GM23248 (cell line): ENCODE measurements around the gene KCNK15. TPM values are rescaled to one million over a fixed set of nuclear protein-coding genes. Genes with fewer than 3 reads are reported as not detected.

Source experiments
- DNase-seq: peaks from one replicate; pipeline ENCODE4 v3.0.0-alpha.2; 2015
- H2AFZ ChIP-seq: fragments of 200-600 bp; sonication (generic); 2 replicates; pipeline ENCODE4 v1.6.1; 2016; ENCODE audit warnings: antibody characterized with exemption
- H3F3A ChIP-seq: fragments of 200-600 bp; sonication (generic); 2 replicates; pipeline ENCODE4 v1.6.1; 2016; ENCODE audit warnings: mild to moderate bottlenecking, antibody characterized with exemption, mixed run types; ENCODE audit not compliant: insufficient read depth
- H3K27ac ChIP-seq: fragments of 200-600 bp; sonication (generic); 2 replicates; pipeline ENCODE4 v1.5.1; 2016; ENCODE audit warnings: mild to moderate bottlenecking
- H3K27me3 ChIP-seq: fragments of 200-600 bp; sonication (generic); replicated peaks from 2 replicates; pipeline ENCODE4 v1.6.1; 2016; ENCODE audit warnings: mild to moderate bottlenecking; ENCODE audit not compliant: insufficient read depth
- H3K36me3 ChIP-seq: fragments of 200-600 bp; sonication (generic); 2 replicates; pipeline ENCODE4 v1.6.1; 2016; ENCODE audit warnings: low read depth, mild to moderate bottlenecking
- H3K4me1 ChIP-seq: fragments of 200-600 bp; sonication (generic); 2 replicates; pipeline ENCODE4 v1.6.1; 2016; ENCODE audit warnings: mild to moderate bottlenecking; ENCODE audit not compliant: insufficient read depth
- H3K4me2 ChIP-seq: fragments of 200-600 bp; sonication (generic); one replicate; pipeline ENCODE4 v1.6.1; 2016; ENCODE audit warnings: mild to moderate bottlenecking; ENCODE audit not compliant: unreplicated experiment
- H3K4me3 ChIP-seq: fragments of 200-600 bp; sonication (generic); 2 replicates; pipeline ENCODE4 v1.5.1; 2016; ENCODE audit warnings: mild to moderate bottlenecking
- H3K79me2 ChIP-seq: fragments of 200-600 bp; sonication (generic); 2 replicates; pipeline ENCODE4 v1.6.1; 2016; ENCODE audit warnings: mild to moderate bottlenecking; ENCODE audit not compliant: insufficient read depth
- H3K9ac ChIP-seq: fragments of 200-600 bp; sonication (generic); 2 replicates; pipeline ENCODE4 v1.6.1; 2016; ENCODE audit warnings: mild to moderate bottlenecking
- H3K9me2 ChIP-seq: fragments of 200-600 bp; sonication (generic); 2 replicates; pipeline ENCODE4 v1.6.1; 2016; ENCODE audit warnings: mixed run types, mild to moderate bottlenecking, moderate library complexity; ENCODE audit not compliant: insufficient read depth
- H3K9me3 ChIP-seq: fragments of 200-600 bp; sonication (generic); one replicate; pipeline ENCODE4 v1.6.1; 2017; ENCODE audit warnings: low read depth
- H4K20me1 ChIP-seq: fragments of 200-600 bp; sonication (generic); 2 replicates; pipeline ENCODE4 v1.6.0; 2016; ENCODE audit not compliant: insufficient read depth
- EZH2 ChIP-seq: fragments of 200-600 bp; sonication (generic); IDR thresholded peaks from 2 replicates; pipeline ENCODE4 v1.6.1; 2018; ENCODE audit warnings: antibody characterized with exemption, mild to moderate bottlenecking; ENCODE audit not compliant: insufficient read depth, poor library complexity, severe bottlenecking
- EZH2phosphoT487 ChIP-seq: fragments of 200-600 bp; sonication (generic); IDR thresholded peaks from 2 replicates; pipeline ENCODE4 v1.6.1; 2018; ENCODE audit warnings: antibody characterized with exemption, moderate library complexity, mild to moderate bottlenecking, low read depth; ENCODE audit not compliant: insufficient read depth
- WGBS, 2 experiments: methylation state at CpG; one replicate each; pipeline ENCODE4 v1.1.6; 2015 to 2017; ENCODE audit warnings: low lambda C conversion rate in 2 of 2, low coverage in 1 of 2; ENCODE audit errors: missing lambda C conversion rate in 2 of 2; 5-methylcytosine and 5-hydroxymethylcytosine counted together
- in situ Hi-C: fragments of 300-500 bp; cut with MboI; formaldehyde crosslinking; loops from 2 replicates; pipeline ENCODE4 v1.15.0; 2020
- polyA plus RNA-seq: library from polyadenylated mRNA; unstranded; fragments of >200 nt; fragmentation: Nextera tagmentation; extraction: Ambion mirVana; gene quantifications from 2 replicates; pipeline ENCODE4 v1.2.1, GENCODE V29; 2016
- total RNA-seq: library from RNA; depleted of rRNA; stranded (reverse); fragments of >200 nt; shearing (Covaris generic); gene quantifications from 2 replicates; pipeline ENCODE4 v1.2.3, GENCODE V29; 2014

The KCNK15 gene
- total and polyA plus RNA-seq, 2 experiments from 2014 or later: 5.7 to 9.9 TPM

DNA sequence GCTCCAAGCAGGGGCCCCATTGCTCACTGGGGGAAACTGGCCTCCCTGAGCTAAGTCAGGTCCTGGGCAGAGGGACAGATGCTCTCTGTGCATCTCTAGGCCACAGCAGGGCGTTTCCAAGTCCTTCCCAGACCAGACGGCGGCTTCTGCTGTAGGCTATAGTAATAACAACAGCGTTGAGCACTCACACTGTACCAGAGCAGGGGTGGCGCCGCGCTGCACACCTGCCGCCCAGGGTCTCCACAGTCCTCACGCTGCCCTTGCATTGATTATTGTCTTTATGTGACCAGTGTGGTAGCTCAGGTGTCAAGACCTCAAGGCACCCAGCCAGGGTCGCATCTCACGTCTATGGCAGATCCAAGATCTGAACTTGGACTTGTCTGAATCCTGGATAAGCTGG is 45.4 kb upstream of the KCNK15 start:
- Histone ChIP-seq H3F3A (peaks cover 39% of the 10 kb centered on the region), H3K36me3 (no peaks in the 10 kb centered on the region), H2AFZ (no peak overlapping the region), H3K4me3 (no peak overlapping the region), H3K9me2 (no peaks in the 10 kb centered on the region), H3K79me2 (no peaks in the 10 kb centered on the region), H3K4me1 (peaks cover 47% of the 10 kb centered on the region), H4K20me1 (no peaks in the 10 kb centered on the region), H3K27me3 (no peaks in the 10 kb centered on the region), H3K9ac (no peak overlapping the region), H3K9me3 (no peaks in the 10 kb centered on the region), H3K27ac (no peak overlapping the region), H3K4me2 (no peak overlapping the region)
- in situ Hi-C loops: no loop called here
- no peak for DNase-seq
- TF ChIP-seq EZH2: no peak
- no peak for TF ChIP-seq EZH2phosphoT487
- WGBS, 2 experiments: 92 to 93% methylated on average over 11 of the region's 11 CpGs

DNA sequence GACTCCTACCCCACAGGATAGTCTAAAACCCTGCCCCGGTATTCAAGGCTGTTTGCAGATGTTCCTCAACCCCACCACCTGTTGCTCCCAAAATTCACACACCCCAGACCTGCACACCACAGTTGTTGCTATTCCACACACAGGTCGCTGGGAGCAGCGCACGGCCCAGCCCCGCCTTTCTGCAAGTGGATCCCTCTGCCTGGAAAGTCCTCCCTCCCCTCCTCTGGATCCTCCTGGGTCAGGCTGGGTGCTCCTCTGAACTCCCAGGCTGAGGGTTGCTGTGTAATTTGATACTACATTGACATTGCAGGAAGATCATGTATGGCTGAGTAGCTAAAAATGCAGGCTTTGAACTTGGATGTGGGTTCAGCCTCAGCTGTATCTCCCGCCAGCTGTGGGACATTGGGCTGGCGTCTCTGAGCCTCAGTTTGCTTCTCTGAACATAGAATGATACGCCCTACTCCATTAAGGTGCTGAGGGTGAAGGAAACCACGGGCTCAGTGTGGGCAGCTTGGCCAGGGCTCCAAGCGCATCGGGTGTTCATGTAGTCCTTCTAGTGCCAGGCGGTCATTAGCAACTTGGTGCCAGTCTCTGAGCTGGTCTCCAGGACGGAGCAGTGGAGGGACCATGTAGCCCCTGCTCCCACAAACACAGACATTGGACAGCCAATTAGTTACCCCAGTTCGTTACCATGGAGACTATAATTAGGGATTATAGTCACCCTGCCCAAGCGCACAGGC is 44.4 kb upstream of the KCNK15 start:
- no peak for DNase-seq
- H3K9me3 ChIP-seq: no peaks in the 10 kb centered on the region
- H3K4me1 ChIP-seq: peaks cover 43% of the 10 kb centered on the region
- H3K4me2 ChIP-seq: peak overlapping the region; percentile 7
- in situ Hi-C loops: no loop called here
- H2AFZ ChIP-seq: no peak overlapping the region
- TF ChIP-seq EZH2 (no peak), EZH2phosphoT487 (no peak)
- 86 to 87% methylated on average over 15 of the region's 15 CpGs for WGBS, 2 experiments
- no peaks in the 10 kb centered on the region for H3K79me2 ChIP-seq
- H3K9me2 ChIP-seq: no peaks in the 10 kb centered on the region
- H3K27me3 ChIP-seq: no peaks in the 10 kb centered on the region
- H3K9ac ChIP-seq: no peak overlapping the region
- H3K36me3 ChIP-seq: no peaks in the 10 kb centered on the region
- peaks cover 38% of the 10 kb centered on the region for H3F3A ChIP-seq
- no peaks in the 10 kb centered on the region for H4K20me1 ChIP-seq
- no peak overlapping the region for H3K27ac ChIP-seq
- H3K4me3 ChIP-seq: no peak overlapping the region

DNA sequence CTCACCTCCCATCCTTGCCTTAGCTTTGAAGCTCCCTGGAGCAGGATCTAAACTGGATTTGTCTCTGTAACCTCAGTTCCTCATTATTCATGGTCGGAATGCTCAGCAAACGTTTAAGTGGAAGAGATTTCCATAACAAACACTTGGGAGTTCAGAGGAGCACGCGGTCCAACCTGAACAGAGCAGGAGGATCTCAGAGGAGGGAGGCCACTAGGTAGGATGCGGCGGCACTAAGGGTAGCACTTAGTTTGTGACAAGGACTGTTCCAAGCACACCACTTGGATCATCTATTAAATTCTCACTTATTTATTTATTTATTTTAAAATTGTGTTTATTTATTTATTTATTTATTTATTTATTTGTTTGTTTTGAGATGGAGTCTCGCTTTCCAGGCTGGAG is 43.8 kb upstream of the KCNK15 start:
- 96 to 99% methylated on average over 7 of the region's 7 CpGs for WGBS, 2 experiments
- H4K20me1 ChIP-seq: no peaks in the 10 kb centered on the region

DNA sequence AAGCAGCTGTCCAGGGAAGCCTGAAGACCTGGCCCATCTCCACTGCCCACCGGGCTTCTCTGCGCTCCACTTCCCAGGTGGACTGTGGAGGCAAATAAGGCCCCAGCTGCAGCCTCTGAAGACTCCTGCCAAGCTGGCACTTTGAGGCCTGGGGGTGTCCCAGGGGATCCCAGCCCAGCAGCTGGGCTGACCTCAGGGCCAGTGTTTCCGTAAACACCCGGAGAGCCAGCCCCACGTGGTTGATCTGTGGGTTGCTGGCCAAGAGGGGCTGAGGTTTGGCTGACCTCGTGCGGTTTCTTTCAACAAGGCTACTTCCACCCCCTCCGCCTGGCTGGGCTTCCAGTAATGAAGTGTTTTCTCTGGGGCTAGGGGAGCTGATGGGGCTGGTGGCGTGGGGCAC is 42.9 kb upstream of the KCNK15 start:
- no peak overlapping the region for H3K4me3 ChIP-seq
- peak overlapping the region; percentile 56 for H3K9ac ChIP-seq
- no peaks in the 10 kb centered on the region for H3K27me3 ChIP-seq
- 2 to 6% methylated on average over 7 to 9 of the region's 9 CpGs for WGBS, 2 experiments
- H4K20me1 ChIP-seq: no peaks in the 10 kb centered on the region
- TF ChIP-seq EZH2phosphoT487 (no peak), EZH2 (no peak)
- peak overlapping the region; percentile 33 for H3K4me2 ChIP-seq
- H3F3A ChIP-seq: peaks cover 37% of the 10 kb centered on the region
- in situ Hi-C loops: no loop called here
- no peak overlapping the region for H3K27ac ChIP-seq
- no peaks in the 10 kb centered on the region for H3K79me2 ChIP-seq
- H3K4me1 ChIP-seq: peaks cover 54% of the 10 kb centered on the region
- DNase-seq: peak; percentile 89
- H3K36me3 ChIP-seq: no peaks in the 10 kb centered on the region
- no peak overlapping the region for H2AFZ ChIP-seq
- H3K9me3 ChIP-seq: no peaks in the 10 kb centered on the region
- no peaks in the 10 kb centered on the region for H3K9me2 ChIP-seq

More for the DNA sequence above, 43.8 kb upstream of the KCNK15 start:
- peaks cover 48% of the 10 kb centered on the region for H3K4me1 ChIP-seq
- H3K36me3 ChIP-seq: no peaks in the 10 kb centered on the region
- H3K79me2 ChIP-seq: no peaks in the 10 kb centered on the region
- no peak overlapping the region for H3K27ac ChIP-seq
- peak overlapping the region; percentile 7 for H3K4me2 ChIP-seq
- in situ Hi-C loops: no loop called here
- H3K9ac ChIP-seq: no peak overlapping the region
- no peaks in the 10 kb centered on the region for H3K27me3 ChIP-seq
- H2AFZ ChIP-seq: no peak overlapping the region
- DNase-seq: no peak
- no peak overlapping the region for H3K4me3 ChIP-seq
- H3K9me3 ChIP-seq: no peaks in the 10 kb centered on the region
- H3K9me2 ChIP-seq: no peaks in the 10 kb centered on the region
- TF ChIP-seq EZH2: no peak
- TF ChIP-seq EZH2phosphoT487: no peak
- peaks cover 37% of the 10 kb centered on the region for H3F3A ChIP-seq
